ENCODE data around the gene MRPL53.
A peak's percentile ranks its signal among the peaks of the same experiment; 100 is the strongest.

Gene MRPL53

DNA sequence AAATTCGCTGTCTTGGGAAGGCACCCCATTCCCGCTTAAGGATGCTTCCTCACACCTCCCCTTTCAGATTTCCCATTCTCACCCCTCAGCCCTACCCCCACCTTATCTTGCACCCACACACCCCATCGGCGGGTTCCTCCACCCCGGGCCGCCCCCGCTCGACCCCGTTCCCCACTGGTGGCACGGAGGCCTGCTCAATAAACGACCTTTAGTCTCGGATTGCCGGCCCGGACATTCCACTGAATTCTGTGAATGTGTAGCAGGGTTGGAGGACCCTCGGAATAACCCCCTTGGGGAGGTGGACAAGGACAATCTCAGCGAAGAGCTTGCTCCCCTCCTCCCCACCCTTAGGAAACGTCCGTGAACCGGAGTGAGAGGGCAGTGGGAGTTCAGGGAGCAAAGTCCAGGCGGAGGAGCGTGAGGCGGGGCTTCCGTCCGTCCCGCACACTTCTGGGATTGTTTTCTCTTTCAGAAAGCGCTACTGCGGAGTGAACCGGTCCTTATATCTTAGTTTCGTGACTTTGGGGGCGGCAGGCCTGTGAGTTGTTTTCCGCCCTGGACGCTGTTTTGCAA lies 29.8 kb upstream of the MRPL53 start:
- Histone ChIP-seq H4K20me1 (ENCODE audit: low read depth, low read length) (no peaks in the 10 kb centered on the region), H3F3A (ENCODE audit: insufficient read depth) (no peaks in the 10 kb centered on the region), H3K4me2 (ENCODE audit: low read depth, low read length, poor library complexity, severe bottlenecking) (peak overlapping the region; percentile 47), H3K36me3 (ENCODE audit: low read length) (no peaks in the 10 kb centered on the region), H2AFZ (ENCODE audit: low read depth, low read length, severe bottlenecking) (no peak overlapping the region), H3K9me2 (replicated peaks; ENCODE audit: insufficient read depth, low read length) (no peaks in the 10 kb centered on the region), H3K4me3 (ENCODE audit: insufficient read depth, low read length, poor library complexity, severe bottlenecking) (no peak overlapping the region), H3K9me3 (ENCODE audit: insufficient read depth, low read length) (no peaks in the 10 kb centered on the region), H3K9ac (ENCODE audit: low read length) (peak overlapping the region; percentile 42; the same call in 1 of the 2 replicates), H3K27ac (ENCODE audit: low read depth, low read length) (no peak overlapping the region), H3K27me3 (ENCODE audit: low read length) (no peaks in the 10 kb centered on the region), H3K79me2 (ENCODE audit: insufficient read depth, low read length) (0 out of 2 replicates have a peak, but pooled peaks cover 3% of the 10 kb centered on the region)
- no peak for TF ChIP-seq EZH2phosphoT487 (conservative IDR thresholded peaks at IDR 0.05; ENCODE audit: low read length)
- TF ChIP-seq, protein P1, sequence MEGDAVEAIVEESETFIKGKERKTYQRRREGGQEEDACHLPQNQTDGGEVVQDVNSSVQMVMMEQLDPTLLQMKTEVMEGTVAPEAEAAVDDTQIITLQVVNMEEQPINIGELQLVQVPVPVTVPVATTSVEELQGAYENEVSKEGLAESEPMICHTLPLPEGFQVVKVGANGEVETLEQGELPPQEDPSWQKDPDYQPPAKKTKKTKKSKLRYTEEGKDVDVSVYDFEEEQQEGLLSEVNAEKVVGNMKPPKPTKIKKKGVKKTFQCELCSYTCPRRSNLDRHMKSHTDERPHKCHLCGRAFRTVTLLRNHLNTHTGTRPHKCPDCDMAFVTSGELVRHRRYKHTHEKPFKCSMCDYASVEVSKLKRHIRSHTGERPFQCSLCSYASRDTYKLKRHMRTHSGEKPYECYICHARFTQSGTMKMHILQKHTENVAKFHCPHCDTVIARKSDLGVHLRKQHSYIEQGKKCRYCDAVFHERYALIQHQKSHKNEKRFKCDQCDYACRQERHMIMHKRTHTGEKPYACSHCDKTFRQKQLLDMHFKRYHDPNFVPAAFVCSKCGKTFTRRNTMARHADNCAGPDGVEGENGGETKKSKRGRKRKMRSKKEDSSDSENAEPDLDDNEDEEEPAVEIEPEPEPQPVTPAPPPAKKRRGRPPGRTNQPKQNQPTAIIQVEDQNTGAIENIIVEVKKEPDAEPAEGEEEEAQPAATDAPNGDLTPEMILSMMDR (IDR thresholded peaks at IDR 0.05; ENCODE audit: insufficient read depth, low read length, poor library complexity, severe bottlenecking) = no peak

DNA sequence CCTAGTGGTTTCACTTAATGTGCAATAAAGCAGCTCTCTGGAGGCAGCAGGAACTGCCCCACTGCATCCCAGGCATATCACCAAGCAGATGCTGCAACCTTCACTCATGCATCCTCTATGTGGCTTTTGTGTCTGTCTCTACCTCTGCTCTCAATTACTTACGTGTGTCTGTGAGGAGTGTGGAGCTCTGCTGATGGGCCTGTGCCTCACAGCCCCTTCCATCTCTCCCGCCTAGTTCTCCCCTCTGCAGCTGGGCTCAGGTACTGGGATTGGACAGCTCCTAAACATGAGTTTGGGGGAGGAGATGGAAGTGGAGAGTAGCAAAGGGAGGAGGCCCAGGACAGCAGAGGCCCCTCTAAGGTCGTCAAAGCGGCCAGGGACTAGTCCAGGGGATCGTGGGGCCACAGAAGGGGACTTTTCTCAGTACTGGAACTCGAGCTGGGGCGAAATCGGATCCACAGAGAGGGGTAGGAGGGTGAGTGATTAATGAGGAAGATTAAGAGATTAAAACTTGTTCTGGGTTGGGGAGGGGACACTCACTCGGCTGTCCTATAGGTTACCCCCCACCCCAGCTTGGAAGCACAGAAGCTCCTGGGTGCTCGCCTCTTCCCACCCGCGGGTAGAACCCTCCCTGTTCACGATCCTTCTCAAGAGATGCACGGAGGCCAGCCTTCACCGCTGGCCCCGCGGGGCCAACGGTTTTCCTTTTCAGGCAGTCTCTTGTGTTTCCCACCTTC lies 29.0 kb upstream of the MRPL53 start:
- Histone ChIP-seq H3K36me3 (ENCODE audit: low read length) (no peaks in the 10 kb centered on the region), H3F3A (ENCODE audit: insufficient read depth) (no peaks in the 10 kb centered on the region), H3K27ac (ENCODE audit: low read depth, low read length) (no peak overlapping the region), H3K9me2 (replicated peaks; ENCODE audit: insufficient read depth, low read length) (no peaks in the 10 kb centered on the region), H3K27me3 (ENCODE audit: low read length) (no peaks in the 10 kb centered on the region), H3K4me3 (ENCODE audit: insufficient read depth, low read length, poor library complexity, severe bottlenecking) (no peak overlapping the region), H3K9ac (ENCODE audit: low read length) (no peak overlapping the region), H3K4me2 (ENCODE audit: low read depth, low read length, poor library complexity, severe bottlenecking) (no peak overlapping the region), H4K20me1 (ENCODE audit: low read depth, low read length) (no peaks in the 10 kb centered on the region), H3K79me2 (ENCODE audit: insufficient read depth, low read length) (0 out of 2 replicates have a peak, but pooled peaks cover under 1% of the 10 kb centered on the region), H3K9me3 (ENCODE audit: insufficient read depth, low read length) (no peaks in the 10 kb centered on the region), H2AFZ (ENCODE audit: low read depth, low read length, severe bottlenecking) (no peak overlapping the region)
- TF ChIP-seq EZH2phosphoT487 (conservative IDR thresholded peaks at IDR 0.05; ENCODE audit: low read length) = no peak
- TF ChIP-seq, protein P1 (IDR thresholded peaks at IDR 0.05; ENCODE audit: insufficient read depth, low read length, poor library complexity, severe bottlenecking) = no peak

DNA sequence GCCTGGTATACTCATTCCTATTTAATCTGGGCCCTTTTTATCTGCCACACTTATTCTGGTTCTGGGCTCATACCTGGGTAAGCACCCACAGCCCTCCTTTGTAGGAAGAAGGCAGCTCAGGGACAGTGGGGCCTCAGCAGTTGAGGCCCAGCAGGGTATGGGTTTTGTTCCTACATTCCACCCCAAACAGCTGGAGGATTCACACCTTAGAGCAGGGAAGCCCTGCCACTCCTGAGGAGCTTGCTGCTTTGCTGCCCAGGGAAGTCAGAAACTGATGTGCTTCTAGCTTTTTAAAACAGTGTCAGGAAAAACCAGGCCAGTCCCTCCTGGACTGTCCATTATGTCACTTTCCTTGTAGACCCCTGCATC lies 28.1 kb upstream of the MRPL53 start:
- no peak overlapping the region for H3K9ac ChIP-seq (ENCODE audit: low read length)
- H3K27ac ChIP-seq (ENCODE audit: low read depth, low read length) = no peak overlapping the region
- H2AFZ ChIP-seq (ENCODE audit: low read depth, low read length, severe bottlenecking) = no peak overlapping the region
- no peaks in the 10 kb centered on the region for H3K27me3 ChIP-seq (ENCODE audit: low read length)
- no peaks in the 10 kb centered on the region for H4K20me1 ChIP-seq (ENCODE audit: low read depth, low read length)
- no peaks in the 10 kb centered on the region for H3F3A ChIP-seq (ENCODE audit: insufficient read depth)
- no peak for TF ChIP-seq EZH2phosphoT487 (conservative IDR thresholded peaks at IDR 0.05; ENCODE audit: low read length)
- TF ChIP-seq, protein P1 (IDR thresholded peaks at IDR 0.05; ENCODE audit: insufficient read depth, low read length, poor library complexity, severe bottlenecking) = no peak
- no peak overlapping the region for H3K4me3 ChIP-seq (ENCODE audit: insufficient read depth, low read length, poor library complexity, severe bottlenecking)
- H3K9me2 ChIP-seq (replicated peaks; ENCODE audit: insufficient read depth, low read length) = no peaks in the 10 kb centered on the region
- no peaks in the 10 kb centered on the region for H3K9me3 ChIP-seq (ENCODE audit: insufficient read depth, low read length)
- H3K36me3 ChIP-seq (ENCODE audit: low read length) = no peaks in the 10 kb centered on the region
- no peak overlapping the region for H3K4me2 ChIP-seq (ENCODE audit: low read depth, low read length, poor library complexity, severe bottlenecking)
- no peaks in the 10 kb centered on the region for H3K79me2 ChIP-seq (ENCODE audit: insufficient read depth, low read length)

Data from SU-DHL-6 (cell line).